Activated T-cell treated with anti-CD3 and anti-CD28 coated beads, Interleukin-2, amount 50 U/mL, for 1 hour (primary cell): ENCODE data around the gene RAB24.
"Not testable (repeated sequence)": the region's sequence is repeated elsewhere in the genome, so short reads cannot be mapped to it uniquely, and the experiment has no call there.

Source experiments
- DNase-seq: peaks from one replicate; pipeline ENCODE4 v3.0.0-alpha.2; 2020

Gene RAB24

DNA sequence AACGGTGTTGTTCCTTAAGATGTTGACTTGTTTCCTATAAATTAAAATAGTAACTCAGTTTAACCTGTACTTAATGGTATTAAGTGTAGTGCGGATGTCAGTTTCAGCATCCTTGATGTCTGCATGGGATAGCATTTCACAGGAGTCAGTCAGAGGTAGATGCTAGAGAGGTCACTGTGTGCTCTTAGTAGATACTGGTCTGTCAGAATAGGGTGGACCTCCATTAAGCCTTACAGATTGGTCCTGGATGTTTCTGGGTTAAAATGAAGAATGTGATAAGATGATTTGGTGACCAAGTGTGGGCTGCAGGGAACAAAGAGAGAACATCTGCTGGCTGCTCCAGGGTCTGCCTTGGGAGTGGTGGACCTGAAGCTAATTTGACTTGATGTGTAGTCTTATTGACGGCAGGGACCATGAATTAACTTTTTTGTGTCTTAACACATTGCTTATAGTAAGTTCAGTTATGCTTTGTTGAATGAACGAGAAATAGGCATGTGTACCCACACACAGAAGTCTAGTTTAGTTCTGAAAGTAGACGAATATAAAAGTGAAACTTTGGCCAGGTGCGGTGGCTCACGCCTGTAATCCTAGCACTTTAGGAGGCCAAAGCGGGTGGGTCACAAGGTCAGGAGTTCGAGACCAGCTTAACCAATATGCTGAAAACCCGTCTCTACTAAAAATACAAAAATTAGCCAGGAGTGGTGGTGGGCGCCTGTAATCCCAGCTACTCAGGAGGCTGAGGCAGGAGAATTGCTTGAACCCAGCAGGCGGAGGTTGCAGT lies 12.5 kb downstream of the RAB24 start:
- DNase-seq, result no peak

DNA sequence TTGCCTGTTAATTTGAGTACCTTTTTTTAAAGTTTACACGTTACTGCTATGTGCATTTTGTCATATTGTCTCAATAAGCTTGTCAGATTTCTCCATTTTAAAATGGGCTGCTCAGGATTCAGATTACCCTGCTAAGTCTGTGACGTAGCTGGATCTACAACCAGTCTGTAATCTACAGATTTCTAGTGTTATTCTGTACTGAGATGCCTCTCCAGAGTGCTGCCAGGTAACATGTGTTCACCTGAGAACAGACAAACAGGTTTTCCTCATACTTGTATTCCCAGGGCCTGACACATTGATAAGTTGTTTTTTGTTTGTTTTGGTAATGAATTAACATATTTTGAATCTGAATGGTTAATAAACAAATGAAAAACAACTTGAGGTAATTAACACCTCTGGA lies 15.3 kb downstream of the RAB24 start:
- no peak for DNase-seq

DNA sequence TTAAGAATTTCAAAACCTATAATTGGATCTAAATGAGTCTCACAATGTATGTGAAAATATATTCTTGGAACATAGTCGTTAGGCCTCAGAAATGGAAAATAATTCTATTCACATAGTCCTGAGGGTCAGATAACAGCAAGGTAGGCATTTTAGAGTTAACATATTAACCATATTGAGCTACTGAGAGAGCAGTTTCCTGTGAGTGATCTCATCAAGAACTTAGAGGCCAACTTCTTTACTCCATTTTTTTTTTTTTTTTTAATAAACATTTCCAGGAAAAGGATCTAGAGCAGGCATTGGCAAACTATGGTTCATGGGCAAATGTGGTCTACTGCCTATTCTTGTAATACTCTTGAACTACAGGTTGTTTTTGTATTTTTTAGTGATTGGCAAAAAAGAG lies 26.6 kb downstream of the RAB24 start:
- DNase-seq, result no peak

DNA sequence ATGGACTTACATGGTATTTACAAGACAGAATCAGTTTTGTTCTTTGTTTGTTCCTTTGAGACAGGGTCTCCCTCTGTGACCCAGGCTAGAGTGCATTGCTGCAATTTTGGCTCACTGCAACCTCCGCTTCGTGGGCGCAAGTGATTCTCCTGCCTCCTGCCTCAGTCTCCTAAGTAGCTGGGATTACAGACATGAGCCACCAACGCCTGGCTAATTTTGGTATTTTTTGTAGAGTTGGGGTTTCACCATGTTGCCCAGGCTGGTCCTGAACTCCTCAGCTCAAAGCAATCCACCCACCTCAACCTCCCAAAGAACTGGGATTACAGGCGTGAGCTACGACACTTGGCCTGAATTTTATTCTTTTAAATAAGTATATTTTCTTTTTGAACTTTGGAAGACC lies 27.6 kb downstream of the RAB24 start:
- no peak for DNase-seq

DNA sequence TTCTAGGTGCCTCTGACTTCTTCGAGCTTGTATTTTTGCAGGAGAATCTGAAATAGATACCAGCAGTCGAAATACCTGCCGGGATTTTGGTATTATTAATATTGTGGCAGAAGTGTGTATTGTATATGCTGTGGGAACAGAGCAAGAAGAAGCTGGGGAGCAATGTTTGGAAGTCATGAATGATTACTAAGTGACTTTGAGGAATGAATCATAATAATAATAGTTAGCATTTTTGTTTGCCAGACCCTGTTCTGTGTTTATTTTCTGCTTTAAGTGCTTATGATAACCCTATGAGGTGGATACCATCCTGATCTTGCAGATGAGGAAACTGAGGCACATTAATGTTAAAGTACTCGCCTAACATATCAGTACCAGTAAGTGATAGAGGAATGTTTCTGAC lies 32.4 kb downstream of the RAB24 start:
- DNase-seq, result no peak

DNA sequence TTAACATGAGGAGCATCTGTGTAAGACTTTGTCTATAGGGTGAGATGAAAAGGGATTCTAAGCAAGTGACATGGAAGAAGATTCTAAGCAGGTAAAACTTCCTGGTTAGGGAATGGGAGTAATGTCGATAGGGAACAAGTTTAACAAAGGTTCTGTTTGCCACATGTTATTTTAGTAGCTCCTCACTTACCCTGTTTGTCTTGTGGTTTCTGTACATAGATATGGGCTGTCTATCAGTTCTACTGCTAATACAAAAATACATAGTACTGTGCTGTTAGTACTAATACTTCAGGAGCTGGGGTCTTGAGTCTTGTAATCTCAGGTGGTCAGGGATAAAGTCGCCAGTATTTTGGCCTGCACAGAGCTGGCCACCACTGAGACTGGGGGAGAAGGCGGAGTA lies 32.9 kb downstream of the RAB24 start:
- DNase-seq, result no peak

DNA sequence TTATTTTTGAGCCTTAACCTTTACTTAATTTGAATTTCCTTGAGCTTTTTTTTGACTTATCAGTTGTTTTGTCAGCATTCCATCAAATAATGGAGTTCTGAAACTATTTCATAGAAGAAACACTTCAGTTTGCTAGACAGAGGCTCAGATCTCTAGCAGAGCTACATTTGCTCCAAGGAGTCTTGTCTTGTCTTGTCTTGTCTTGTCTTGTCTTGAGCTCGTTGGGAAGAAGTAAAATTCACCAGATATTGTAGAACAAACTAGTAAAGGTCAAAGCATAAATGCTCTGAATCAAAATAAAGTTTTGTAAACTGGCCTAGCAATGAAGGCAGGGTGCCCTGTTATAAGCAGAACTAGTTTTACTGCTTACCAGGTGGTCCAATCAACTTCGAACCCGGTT lies 33.5 kb downstream of the RAB24 start:
- no peak for DNase-seq

DNA sequence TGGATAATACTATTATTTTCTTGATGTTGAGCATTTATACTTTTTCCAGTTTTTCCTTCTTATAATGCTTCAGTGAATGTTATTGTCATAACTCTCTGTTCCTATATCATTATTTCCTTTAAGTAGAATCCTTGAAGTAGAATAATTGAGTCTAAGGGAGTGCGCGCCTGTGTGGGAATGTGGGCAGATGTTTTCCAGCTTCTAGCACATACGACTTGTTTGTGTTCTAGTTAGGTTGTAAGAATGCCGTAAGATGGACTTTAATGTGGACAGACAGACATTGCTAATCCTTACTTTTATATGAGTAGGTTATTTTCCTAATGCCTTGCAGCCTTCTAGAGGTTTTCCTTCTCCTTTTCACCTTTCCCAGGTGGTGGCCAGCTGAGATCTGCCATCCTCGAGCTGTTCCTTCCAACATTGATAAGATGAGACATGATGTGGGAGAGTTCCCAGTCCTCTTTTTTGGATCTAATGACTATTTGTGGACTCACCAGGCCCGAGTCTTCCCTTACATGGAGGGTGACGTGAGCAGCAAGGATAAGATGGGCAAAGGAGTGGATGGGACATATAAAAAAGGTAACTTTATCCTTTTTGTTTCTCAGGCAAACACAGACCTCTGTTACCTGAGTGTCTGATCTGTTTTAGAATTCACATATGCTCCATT lies 34.2 kb downstream of the RAB24 start:
- no peak for DNase-seq

DNA sequence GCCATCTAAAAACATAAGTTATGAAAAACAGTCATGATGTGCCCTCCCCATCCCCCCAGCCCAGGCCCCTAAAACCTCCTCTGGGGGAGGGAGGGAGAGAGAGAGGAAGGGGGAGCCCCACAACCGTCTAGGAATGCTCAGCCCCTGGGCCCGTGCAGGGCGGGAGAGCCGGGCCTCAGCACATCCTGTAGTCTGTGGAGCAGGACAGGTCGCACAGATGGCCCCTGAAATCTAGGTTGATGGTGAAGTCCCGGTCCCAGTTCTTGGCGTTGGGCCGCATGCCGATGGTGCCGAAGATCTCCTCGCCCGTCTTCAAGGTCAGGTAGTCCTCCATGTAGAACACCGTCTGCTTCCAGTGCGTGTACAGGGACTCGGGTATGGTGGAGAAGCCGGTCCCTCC lies 38.1 kb downstream of the RAB24 start:
- DNase-seq, result no peak

DNA sequence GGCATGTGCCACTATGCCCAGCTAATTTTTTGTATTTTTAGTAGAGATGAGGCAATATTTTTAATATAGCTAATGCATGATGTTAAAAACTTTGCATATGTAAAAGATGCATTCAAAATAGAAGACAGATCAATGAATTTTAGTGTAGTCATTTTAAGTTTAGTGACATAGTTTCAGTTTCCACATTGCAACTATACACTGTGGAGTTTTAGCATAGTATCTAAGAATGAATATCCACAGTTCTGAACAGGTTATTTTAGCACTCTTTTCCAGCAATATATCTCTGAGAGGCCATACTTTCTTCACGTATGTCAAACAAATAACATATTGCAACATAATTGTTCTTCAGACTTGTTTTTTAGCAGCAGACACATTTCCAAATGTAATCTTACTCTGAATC lies 39.3 kb downstream of the RAB24 start:
- no peak for DNase-seq

DNA sequence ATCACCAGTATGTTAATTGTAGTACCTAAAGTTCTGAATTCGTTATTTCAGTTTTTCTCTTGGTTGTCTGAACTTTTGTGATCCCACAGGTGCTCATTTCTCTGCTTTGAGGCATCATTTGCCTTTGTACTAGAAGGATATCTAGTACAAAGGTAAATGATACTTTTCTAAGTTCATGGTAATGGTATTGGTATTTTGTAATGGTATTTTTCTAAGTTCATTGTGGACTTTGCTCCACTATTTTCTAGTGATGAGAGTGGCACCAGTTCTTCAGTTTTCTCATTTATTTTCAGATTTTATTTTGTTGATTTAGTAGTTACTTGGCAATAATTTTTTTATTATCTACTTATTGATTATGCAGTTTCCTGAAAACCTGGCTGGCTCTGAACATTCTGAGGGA lies 42.0 kb downstream of the RAB24 start:
- DNase-seq, result no peak

DNA sequence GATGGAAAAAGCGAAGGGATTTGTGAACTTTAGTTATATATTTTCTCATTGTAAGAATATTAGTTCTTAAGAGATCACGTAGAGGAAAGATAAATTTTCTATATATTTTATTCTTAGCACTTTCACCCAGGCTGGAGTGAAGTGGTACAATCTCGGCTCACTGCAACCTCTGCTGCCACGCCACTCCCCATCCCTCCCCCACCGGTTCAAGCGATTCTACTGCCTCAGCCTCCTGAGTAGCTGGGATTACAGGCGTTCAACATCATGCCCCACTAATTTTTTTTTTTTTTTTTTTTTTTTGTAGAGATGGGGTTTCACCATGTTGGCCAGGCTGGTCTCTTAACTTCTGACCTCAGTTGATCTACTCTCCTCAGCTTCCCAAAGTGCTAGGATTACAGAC lies 42.6 kb downstream of the RAB24 start:
- no peak for DNase-seq

DNA sequence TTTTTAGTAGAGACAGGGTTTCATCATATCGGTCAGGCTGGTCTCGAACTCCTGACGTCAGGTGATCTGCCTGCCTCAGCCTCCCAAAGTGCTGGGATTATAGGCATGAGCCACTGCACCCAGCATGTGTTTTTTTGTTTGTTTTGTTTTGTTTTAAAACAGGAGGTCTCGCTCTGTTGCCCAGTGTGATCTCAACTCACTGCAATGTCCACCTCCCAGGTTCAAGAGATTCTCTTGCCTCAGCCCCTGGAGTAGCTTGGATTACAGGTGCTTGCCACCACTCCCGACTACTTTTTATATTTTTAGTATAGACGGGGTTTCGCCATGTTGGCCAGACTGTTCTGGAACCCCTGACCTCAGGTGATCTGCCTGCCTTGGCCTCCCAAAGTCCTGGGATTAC lies 44.8 kb downstream of the RAB24 start:
- not testable (repeated sequence) for DNase-seq

DNA sequence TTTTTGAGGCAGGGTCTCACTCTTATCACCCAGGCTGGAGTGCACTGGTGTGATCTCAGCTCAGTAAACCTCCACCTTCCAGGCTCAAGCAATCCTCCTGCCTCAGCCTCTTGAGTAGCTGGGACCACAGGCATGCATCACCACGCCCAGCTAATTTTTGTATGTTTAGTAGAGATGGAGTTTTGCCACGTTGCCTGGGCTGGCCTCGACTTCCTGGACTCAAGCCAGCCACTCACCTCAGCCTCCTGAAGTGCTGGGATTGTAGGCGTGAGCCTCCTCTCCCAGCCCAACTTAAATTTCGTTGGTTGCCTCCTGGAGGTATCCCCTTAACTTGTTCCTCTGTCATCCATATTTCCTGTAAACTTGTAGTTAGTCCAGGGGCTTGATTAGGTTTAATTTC lies 47.2 kb downstream of the RAB24 start:
- DNase-seq, result no peak

DNA sequence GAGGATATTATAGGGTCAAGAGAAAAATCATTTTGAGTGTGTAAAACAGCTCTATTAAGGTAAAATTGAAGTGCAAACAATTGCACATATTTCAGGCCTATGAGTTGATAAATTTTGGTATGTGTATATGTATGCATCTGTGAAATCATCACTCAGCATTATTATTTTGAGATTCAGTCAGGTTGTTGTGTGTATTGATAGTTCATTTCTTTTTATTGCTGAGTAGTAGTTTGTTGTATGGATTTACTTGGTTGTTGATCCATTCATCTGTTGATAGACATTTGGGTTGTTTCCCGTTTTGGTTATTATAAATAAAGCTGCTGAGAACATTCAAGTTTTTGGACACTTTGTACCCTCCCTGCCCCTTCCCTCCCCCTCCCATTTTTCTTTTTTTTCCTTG lies 50.3 kb downstream of the RAB24 start:
- DNase-seq, result no peak
